ENCODE data around the gene TMEM41A.
"Not testable (repeated sequence)": the region's sequence is repeated elsewhere in the genome, so short reads cannot be mapped to it uniquely, and the experiment has no call there.

Gene TMEM41A

GRCh38 chr3:185486394-185486793, 12.4 kb downstream of the TMEM41A start:
- DNase-seq = no peak

GRCh38 chr3:185484296-185484695, 14.5 kb downstream of the TMEM41A start:
- DNase-seq = no peak

- no peak for DNase-seq
Measured at GRCh38 chr3:185479373-185479945, 19.4 kb downstream of the TMEM41A start.

- no peak for DNase-seq
Measured at GRCh38 chr3:185477316-185477715, 21.5 kb downstream of the TMEM41A start.

GRCh38 chr3:185474922-185475321, 23.9 kb downstream of the TMEM41A start:
- not testable (repeated sequence) for DNase-seq

GRCh38 chr3:185473290-185473815, 25.5 kb downstream of the TMEM41A start:
- DNase-seq = no peak

GRCh38 chr3:185470323-185470722, 28.5 kb downstream of the TMEM41A start:
- no peak for DNase-seq

GRCh38 chr3:185469542-185469941, 29.3 kb downstream of the TMEM41A start:
- DNase-seq = no peak

GRCh38 chr3:185466123-185466522, 32.7 kb downstream of the TMEM41A start:
- DNase-seq = not testable (repeated sequence)

- no peak for DNase-seq
Measured at GRCh38 chr3:185465471-185465870, 33.4 kb downstream of the TMEM41A start.

- DNase-seq = no peak
Measured at GRCh38 chr3:185460719-185461350, 38.0 kb downstream of the TMEM41A start.

GRCh38 chr3:185460309-185460708, 38.5 kb downstream of the TMEM41A start:
- no peak for DNase-seq

- DNase-seq = no peak
Measured at GRCh38 chr3:185457376-185457775, 41.5 kb downstream of the TMEM41A start.

- not testable (repeated sequence) for DNase-seq
Measured at GRCh38 chr3:185451432-185451831, 47.4 kb downstream of the TMEM41A start.

GRCh38 chr3:185448107-185448506, 50.7 kb downstream of the TMEM41A start:
- no peak for DNase-seq

- no peak for DNase-seq
Measured at GRCh38 chr3:185444329-185444728, 54.5 kb downstream of the TMEM41A start.

GRCh38 chr3:185442031-185442430, 56.8 kb downstream of the TMEM41A start:
- no peak for DNase-seq

- no peak for DNase-seq
Measured at GRCh38 chr3:185439745-185440466, 58.9 kb downstream of the TMEM41A start.

Data from right forelimb (tissue), 1 donor.